Astrocyte (in vitro differentiated cells and primary cell): ENCODE results near the gene XPO1. TPM values are rescaled to one million over a fixed set of nuclear protein-coding genes. Genes with fewer than 3 reads are reported as not detected.

ENCODE experiments used
- DNase-seq: peaks from one replicate; pipeline ENCODE4 v3.0.0-alpha.2; 2010; ENCODE audit warnings: low read depth
- FAIRE-seq: peaks from 2 replicates; lab custom pipeline; 2011; peaks lifted over from hg19 to GRCh38; lab: Jason Lieb, UNC
- H2AFZ ChIP-seq: 2 replicates; pipeline ENCODE4 v1.6.0; 2012; ENCODE audit warnings: low read depth, low read length, inconsistent platforms
- H3K27ac ChIP-seq: 2 replicates; pipeline ENCODE4 v1.5.1; 2011; ENCODE audit warnings: low read depth, low read length, inconsistent platforms
- H3K27me3 ChIP-seq: 2 replicates; pipeline ENCODE4 v1.6.0; 2011; ENCODE audit warnings: low read length, inconsistent platforms; ENCODE audit not compliant: insufficient read depth
- H3K36me3 ChIP-seq: 2 replicates; pipeline ENCODE4 v1.5.1; 2011; ENCODE audit warnings: low read length, inconsistent platforms; ENCODE audit not compliant: insufficient read depth
- H3K4me1 ChIP-seq: 2 replicates; pipeline ENCODE4 v1.5.1; 2011; ENCODE audit warnings: low read length, inconsistent platforms; ENCODE audit not compliant: insufficient read depth
- H3K4me2 ChIP-seq: 2 replicates; pipeline ENCODE4 v1.6.0; 2012; ENCODE audit warnings: low read length, inconsistent platforms
- H3K4me3 ChIP-seq: 2 replicates; pipeline ENCODE4 v1.5.1; 2011; ENCODE audit warnings: low read depth, mild to moderate bottlenecking, low read length, inconsistent platforms; ENCODE audit not compliant: insufficient read depth
- H3K79me2 ChIP-seq: 2 replicates; pipeline ENCODE4 v1.6.0; 2012; ENCODE audit warnings: mild to moderate bottlenecking, low read length, inconsistent platforms; ENCODE audit not compliant: insufficient read depth
- H3K9ac ChIP-seq: 2 replicates; pipeline ENCODE4 v1.6.0; 2012; ENCODE audit warnings: mild to moderate bottlenecking, low read length, inconsistent platforms
- H3K9me3 ChIP-seq: 2 replicates; pipeline ENCODE4 v1.5.1; 2012; ENCODE audit warnings: low read depth, mild to moderate bottlenecking, low read length, inconsistent platforms; ENCODE audit not compliant: insufficient read depth
- H4K20me1 ChIP-seq: 2 replicates; pipeline ENCODE4 v1.6.0; 2012; ENCODE audit warnings: low read length, inconsistent platforms; ENCODE audit not compliant: insufficient read depth
- H3K27ac Mint-ChIP-seq: one replicate; pipeline ENCODE4 v1.8.0; 2021; ENCODE audit warnings: mild to moderate bottlenecking, mixed read lengths; ENCODE audit not compliant: unreplicated experiment
- H3K27me3 Mint-ChIP-seq: one replicate; pipeline ENCODE4 v1.8.0; 2021; ENCODE audit warnings: low read depth, mixed read lengths; ENCODE audit not compliant: unreplicated experiment
- H3K36me3 Mint-ChIP-seq: one replicate; pipeline ENCODE4 v1.8.0; 2021; ENCODE audit warnings: low read depth, mixed read lengths; ENCODE audit not compliant: unreplicated experiment
- H3K4me1 Mint-ChIP-seq: one replicate; pipeline ENCODE4 v1.8.0; 2021; ENCODE audit warnings: low read depth, mixed read lengths; ENCODE audit not compliant: unreplicated experiment
- H3K4me3 Mint-ChIP-seq: one replicate; pipeline ENCODE4 v1.8.0; 2021; ENCODE audit warnings: mild to moderate bottlenecking, moderate library complexity, mixed read lengths; ENCODE audit not compliant: unreplicated experiment
- H3K9me3 Mint-ChIP-seq: one replicate; pipeline ENCODE4 v1.8.0; 2021; ENCODE audit warnings: mild to moderate bottlenecking, mixed read lengths; ENCODE audit not compliant: unreplicated experiment
- CTCF ChIP-seq: IDR thresholded peaks from 2 replicates; pipeline ENCODE4 v1.5.1; 2011; ENCODE audit warnings: low read depth, mild to moderate bottlenecking, inconsistent platforms, low read length, moderate library complexity; ENCODE audit not compliant: insufficient read depth
- EZH2 ChIP-seq: IDR thresholded peaks from 2 replicates; pipeline ENCODE4 v1.6.1; 2012; ENCODE audit warnings: mild to moderate bottlenecking, low read length, inconsistent platforms; ENCODE audit not compliant: insufficient read depth
- total RNA-seq: library from RNA; stranded (reverse); gene quantifications from 2 replicates; pipeline ENCODE4 v1.2.1, GENCODE V29; 2021

XPO1 gene
- total RNA-seq, 1 donor from 2014 or later, result 128 TPM

- H3K27ac ChIP-seq, result peak overlapping the region; percentile 99
- no peaks in the 10 kb centered on the region for H3K9me3 ChIP-seq
- peak overlapping the region; percentile 97 for H2AFZ ChIP-seq
- no peaks in the 10 kb centered on the region for H3K27me3 Mint-ChIP-seq
- H3K9me3 Mint-ChIP-seq, result no peaks in the 10 kb centered on the region
- peaks cover 49% of the 10 kb centered on the region for H3K79me2 ChIP-seq
- peaks cover 9% of the 10 kb centered on the region for H3K4me1 Mint-ChIP-seq
- peak overlapping the region; percentile 99 for H3K4me2 ChIP-seq
- peaks cover 31% of the 10 kb centered on the region for H4K20me1 ChIP-seq
- no peaks in the 10 kb centered on the region for H3K27me3 ChIP-seq
- peak overlapping the region; percentile 99 for H3K4me3 Mint-ChIP-seq
- H3K36me3 Mint-ChIP-seq, result peaks cover 2% of the 10 kb centered on the region
- peaks cover 7% of the 10 kb centered on the region for H3K4me1 ChIP-seq
- H3K36me3 ChIP-seq, result peaks cover 3% of the 10 kb centered on the region
- H3K27ac Mint-ChIP-seq, result peak overlapping the region; percentile 95
- DNase-seq (peak; percentile 15), FAIRE-seq (no peak)
- H3K9ac ChIP-seq, result peak overlapping the region; percentile 99
- peak overlapping the region; percentile 93 for H3K4me3 ChIP-seq
- no peak for TF ChIP-seq EZH2
- TF ChIP-seq CTCF, result no peak
Measured at GRCh38 chr2:61471905-61472805, 66.0 kb downstream of the XPO1 start.

DNA sequence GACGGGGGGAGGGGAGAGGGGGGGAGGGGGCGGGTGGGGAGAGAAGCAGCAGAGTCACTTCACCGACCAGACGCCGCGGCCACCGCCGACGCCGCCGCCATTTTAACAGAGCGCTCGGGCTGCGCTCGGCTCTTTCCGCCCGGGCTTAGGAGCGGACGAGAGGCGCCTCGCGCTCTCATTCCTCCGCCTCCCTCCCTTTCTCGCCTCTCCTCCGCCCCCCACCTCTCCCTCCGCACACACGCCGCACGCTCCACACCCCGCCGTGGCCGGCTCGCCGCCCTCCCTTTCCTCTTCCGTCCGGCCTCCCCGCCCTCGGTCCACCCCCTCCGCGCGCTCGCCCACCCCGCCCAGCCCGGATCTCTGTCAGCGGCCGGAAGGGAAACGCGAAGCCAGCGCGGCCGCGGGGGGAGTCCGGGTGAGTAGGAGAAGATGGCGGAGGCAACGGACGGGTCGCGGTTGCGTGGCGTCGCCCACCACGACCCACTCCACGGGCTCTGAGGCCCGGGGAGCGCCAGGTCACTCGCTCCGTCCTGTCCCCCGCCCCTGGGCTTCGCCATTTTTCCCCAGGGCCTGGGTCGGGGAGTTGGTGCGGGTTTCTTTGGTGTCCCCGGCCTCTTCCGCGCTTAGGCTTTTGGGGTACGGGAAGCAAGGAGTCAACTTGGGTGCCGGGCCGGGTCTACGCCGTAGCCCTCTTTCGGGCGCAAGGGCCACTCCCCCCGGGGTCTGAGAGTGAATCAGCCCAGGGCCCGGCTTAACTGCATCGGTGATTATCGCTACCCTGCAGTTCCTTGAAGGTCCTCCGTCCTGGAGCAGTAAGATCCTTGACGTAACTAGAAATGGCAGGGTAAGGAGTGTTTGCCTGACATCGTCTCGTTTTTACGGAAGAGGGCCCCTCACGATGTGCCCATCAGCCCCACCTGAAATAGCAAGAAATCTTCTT is 66.9 kb downstream of the XPO1 start, which contains the start of gene USP34:
TSS of gene USP34 (minus strand) at position 123 of the 940 bp plus-strand sequence. CDS start 395 bp downstream, outside the sequence.
- peaks cover 9% of the 10 kb centered on the region for H3K4me1 Mint-ChIP-seq
- TF ChIP-seq CTCF (no peak), EZH2 (no peak)
- peak within 1 kb of the TSS; percentile 99 for H3K4me2 ChIP-seq
- peak within 1 kb of the TSS; percentile 97 for H2AFZ ChIP-seq
- peaks cover 58% of the 10 kb centered on the region for H3K79me2 ChIP-seq
- H3K9me3 ChIP-seq, result no peaks in the 10 kb centered on the region
- no peaks in the 10 kb centered on the region for H3K27me3 ChIP-seq
- peaks cover 7% of the 10 kb centered on the region for H3K4me1 ChIP-seq
- no peaks in the 10 kb centered on the region for H3K27me3 Mint-ChIP-seq
- peak within 1 kb of the TSS; percentile 98 for H3K27ac Mint-ChIP-seq
- H3K9ac ChIP-seq, result peak within 1 kb of the TSS; percentile 99
- H3K4me3 Mint-ChIP-seq, result peak within 1 kb of the TSS; percentile 99
- peaks cover 34% of the 10 kb centered on the region for H4K20me1 ChIP-seq
- peaks cover 2% of the 10 kb centered on the region for H3K36me3 Mint-ChIP-seq
- DNase-seq (peak; percentile 89), FAIRE-seq (no peak)
- H3K36me3 ChIP-seq, result no peaks in the 10 kb centered on the region
- no peaks in the 10 kb centered on the region for H3K9me3 Mint-ChIP-seq
- H3K4me3 ChIP-seq, result peak within 1 kb of the TSS; percentile 93
- peak within 1 kb of the TSS; percentile 99 for H3K27ac ChIP-seq
